Neuronal stem cell (in vitro differentiated cells): ENCODE measurements around the gene XAF1.

Experiments
- DNase-seq: peaks from one replicate; pipeline ENCODE4 v3.0.0-alpha.2; 2013; ENCODE audit warnings: low spot score
- H2AFZ ChIP-seq: one replicate; pipeline ENCODE4 v1.6.1; 2013; ENCODE audit warnings: mild to moderate bottlenecking, low read length, inconsistent platforms
- H2AK5ac ChIP-seq: 2 replicates; pipeline ENCODE4 v1.6.1; 2013; ENCODE audit warnings: low read depth, mild to moderate bottlenecking, inconsistent platforms, low read length, moderate library complexity, mixed read lengths
- H2BK120ac ChIP-seq: 2 replicates; pipeline ENCODE4 v1.6.1; 2013; ENCODE audit warnings: low read depth, mild to moderate bottlenecking, inconsistent platforms, low read length, moderate library complexity, mixed read lengths
- H2BK12ac ChIP-seq: one replicate; pipeline ENCODE4 v1.6.1; 2013; ENCODE audit warnings: low read length, inconsistent platforms
- H2BK15ac ChIP-seq: 2 replicates; pipeline ENCODE4 v1.6.1; 2013; ENCODE audit warnings: mild to moderate bottlenecking, low read length, inconsistent platforms, mixed read lengths
- H2BK5ac ChIP-seq: one replicate; pipeline ENCODE4 v1.6.1; 2013; ENCODE audit warnings: inconsistent platforms, mild to moderate bottlenecking, low read length, moderate library complexity
- H3K14ac ChIP-seq: one replicate; pipeline ENCODE4 v1.6.1; 2013; ENCODE audit warnings: low read length, inconsistent platforms
- H3K18ac ChIP-seq: 2 replicates; pipeline ENCODE4 v1.6.1; 2013; ENCODE audit warnings: low read length, inconsistent platforms
- H3K23ac ChIP-seq: 2 replicates; pipeline ENCODE4 v1.6.1; 2013; ENCODE audit warnings: low read depth, mild to moderate bottlenecking, mixed read lengths, low read length, inconsistent platforms; ENCODE audit not compliant: poor library complexity
- H3K27ac ChIP-seq: replicated peaks from 3 replicates; pipeline ENCODE4 v1.5.1; 2013; ENCODE audit warnings: low read length, inconsistent platforms
- H3K27me3 ChIP-seq, 3 experiments: 2 replicates each; pipeline ENCODE4 v1.6.1; 2013; ENCODE audit warnings: low read length in 3 of 3, mild to moderate bottlenecking in 2 of 3, inconsistent platforms in 1 of 3, low read depth in 1 of 3, mixed read lengths in 1 of 3, moderate library complexity in 1 of 3; ENCODE audit not compliant: control insufficient read depth in 3 of 3, insufficient read depth in 3 of 3
- H3K36me3 ChIP-seq, 2 donors: replicated peaks in 1 of 2; 2 replicates each; pipeline ENCODE4 v1.6.1; 2013; ENCODE audit warnings: low read length in 2 of 2; ENCODE audit not compliant: control insufficient read depth in 2 of 2, insufficient read depth in 2 of 2
- H3K4ac ChIP-seq: 2 replicates; pipeline ENCODE4 v1.6.1; 2013; ENCODE audit warnings: inconsistent platforms, mild to moderate bottlenecking, low read length, moderate library complexity
- H3K4me1 ChIP-seq, 2 donors: 1 replicate in 1 of 2; 2 replicates in 1 of 2; pipeline ENCODE4 v1.6.1; 2013; ENCODE audit warnings: low read length in 2 of 2, low read depth in 1 of 2; ENCODE audit not compliant: control insufficient read depth in 2 of 2, insufficient read depth in 1 of 2
- H3K4me2 ChIP-seq: one replicate; pipeline ENCODE4 v1.6.1; 2013; ENCODE audit warnings: mild to moderate bottlenecking, low read length, inconsistent platforms; ENCODE audit not compliant: insufficient read depth, poor library complexity, severe bottlenecking
- H3K4me3 ChIP-seq, 2 donors: 2 replicates each; pipeline ENCODE4 v1.5.1; 2013; ENCODE audit warnings: low read length in 2 of 2, mild to moderate bottlenecking in 2 of 2, inconsistent platforms in 1 of 2, moderate library complexity in 1 of 2
- H3K79me1 ChIP-seq: one replicate; pipeline ENCODE4 v1.6.1; 2013; ENCODE audit warnings: low read depth, mild to moderate bottlenecking, inconsistent platforms, low read length, moderate library complexity
- H3K9ac ChIP-seq: one replicate; pipeline ENCODE4 v1.6.1; 2013; ENCODE audit warnings: mild to moderate bottlenecking, low read depth, low read length, inconsistent platforms; ENCODE audit not compliant: poor library complexity
- H3K9me3 ChIP-seq, 2 donors: replicated peaks in 1 of 2; 2 replicates each; pipeline versions ENCODE3 to v1.6.1; 2013; ENCODE audit warnings: low read length in 2 of 2, mild to moderate bottlenecking in 2 of 2, inconsistent platforms in 1 of 2, low read depth in 1 of 2, mixed read lengths in 1 of 2, moderate library complexity in 1 of 2; ENCODE audit not compliant: control insufficient read depth in 2 of 2, insufficient read depth in 1 of 2
- H4K8ac ChIP-seq: one replicate; pipeline ENCODE4 v1.6.1; 2013; ENCODE audit warnings: low read depth, mild to moderate bottlenecking, inconsistent platforms, low read length, moderate library complexity
- H4K91ac ChIP-seq: one replicate; pipeline ENCODE4 v1.6.1; 2013; ENCODE audit warnings: low read length, low read depth, mild to moderate bottlenecking, inconsistent platforms; ENCODE audit not compliant: poor library complexity
- WGBS, 2 donors: extraction: QIAGEN DNeasy Blood & Tissue Kit; methylation state at CpG; one replicate each; pipeline ENCODE4 v1.1.7; 2013; ENCODE audit warnings: missing lambda C conversion rate in 2 of 2, mixed read lengths in 1 of 2; ENCODE audit not compliant: insufficient read length in 2 of 2, insufficient replicate concordance in 1 of 2; ENCODE audit errors: extremely low coverage in 2 of 2; 5-methylcytosine and 5-hydroxymethylcytosine counted together

XAF1 gene

DNA sequence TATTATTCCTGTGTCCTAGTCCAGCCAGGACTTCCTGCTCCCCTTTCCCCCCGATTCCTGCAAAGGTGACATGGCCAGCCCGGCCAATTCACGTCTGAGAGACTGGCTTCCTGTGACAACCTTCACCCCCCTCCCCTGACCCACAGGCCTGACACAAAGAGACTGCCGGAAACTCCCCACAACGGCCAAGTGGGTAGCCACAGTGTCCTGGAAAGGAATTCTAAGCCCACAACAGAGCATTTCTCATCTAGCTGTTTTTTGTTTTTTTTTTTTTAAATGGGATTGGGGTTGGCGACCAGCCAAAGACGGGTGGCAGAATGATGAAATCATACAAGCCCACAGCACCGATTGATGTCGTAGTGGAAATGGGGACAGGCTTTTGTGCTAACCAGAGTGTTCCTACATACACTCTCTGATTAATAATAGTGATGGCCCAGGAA, 2.8 kb upstream of the XAF1 start:
- Histone ChIP-seq H3K79me1 (no peaks in the 10 kb centered on the region), H4K8ac (no peak overlapping the region), H3K9me3 (no peaks in the 10 kb centered on the region), H3K36me3 (no peaks in the 10 kb centered on the region), H2AFZ (peak overlapping the region; percentile 78), H3K27me3 (no peaks in the 10 kb centered on the region), H3K18ac (peak overlapping the region; percentile 36), H3K27ac (peak overlapping the region; percentile 59), H3K4me1 (peaks cover 11 to 20% of the 10 kb centered on the region in 2 donors), H2BK5ac (no peak overlapping the region), H3K4me3 (peak overlapping the region in 1 of 2 donors; percentile 26), H3K4ac (no peak overlapping the region), H3K9ac (no peak overlapping the region), H3K14ac (no peak overlapping the region), H2BK12ac (no peak overlapping the region), H2BK120ac (no peak overlapping the region), H3K4me2 (no peak overlapping the region), H2BK15ac (no peak overlapping the region), H2AK5ac (no peak overlapping the region), H3K23ac (no peak overlapping the region), H4K91ac (no peak overlapping the region)
- DNase-seq, result peak; percentile 32
- WGBS, 2 donors, result no CpG with 5 or more reads among the region's 9 CpGs

DNA sequence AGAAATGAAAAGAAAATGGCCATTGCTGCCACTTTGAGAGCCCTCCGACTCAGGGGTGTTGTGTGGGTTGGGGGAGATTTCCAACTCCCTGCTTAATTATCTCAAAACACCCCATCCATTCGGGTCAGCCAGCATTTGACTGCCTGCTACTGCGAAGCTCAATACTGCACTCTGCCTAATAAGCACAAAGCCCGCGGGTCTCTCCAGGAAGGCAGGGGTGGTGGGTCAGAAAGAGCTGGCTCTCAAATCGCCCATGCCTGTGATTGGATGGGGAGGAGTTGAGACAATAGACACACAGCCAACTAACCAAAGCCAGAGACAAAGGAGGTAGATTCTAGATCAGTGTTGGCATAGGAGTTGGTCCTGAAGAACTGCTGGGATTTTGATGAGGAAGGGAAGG, 2.3 kb upstream of the XAF1 start:
- Histone ChIP-seq H2AK5ac (no peak overlapping the region), H4K91ac (no peak overlapping the region), H3K9ac (no peak overlapping the region), H2BK12ac (no peak overlapping the region), H3K9me3 (no peaks in the 10 kb centered on the region), H3K4me2 (no peak overlapping the region), H2BK15ac (no peak overlapping the region), H3K4me1 (peaks cover 11 to 20% of the 10 kb centered on the region in 2 donors), H4K8ac (no peak overlapping the region), H3K36me3 (no peaks in the 10 kb centered on the region), H2BK120ac (no peak overlapping the region), H3K4me3 (no peak overlapping the region), H2AFZ (peak overlapping the region; percentile 78), H3K14ac (no peak overlapping the region), H3K4ac (no peak overlapping the region), H3K79me1 (no peaks in the 10 kb centered on the region), H3K27me3 (no peaks in the 10 kb centered on the region), H3K23ac (no peak overlapping the region), H3K18ac (no peak overlapping the region), H2BK5ac (no peak overlapping the region), H3K27ac (peak overlapping the region; percentile 59)
- peak; percentile 20 for DNase-seq
- no CpG with 5 or more reads among the region's 6 CpGs for WGBS, 2 donors

DNA sequence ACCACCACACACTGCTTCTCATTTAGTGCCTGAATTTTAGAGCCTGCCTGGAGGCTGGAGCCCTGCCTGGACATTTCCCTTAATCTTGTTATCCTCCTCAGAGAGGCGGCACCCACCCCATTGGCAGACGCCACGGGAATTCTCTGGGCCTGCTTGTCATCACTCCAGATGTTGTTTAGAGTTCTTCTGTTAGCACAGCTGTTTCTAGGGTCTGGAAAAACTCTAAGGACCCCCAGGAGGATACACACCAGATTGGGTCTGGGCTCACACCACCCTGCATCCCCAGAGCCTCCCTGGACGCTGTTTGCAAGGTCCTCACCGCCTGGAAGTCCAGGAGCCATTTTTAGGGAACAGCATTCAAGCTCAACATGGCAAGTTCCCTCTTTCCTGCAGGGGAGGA, 565 bp upstream of the XAF1 start:
- H3K23ac ChIP-seq, result no peak overlapping the region
- H2AFZ ChIP-seq, result peak overlapping the region; percentile 74
- no peaks in the 10 kb centered on the region for H3K9me3 ChIP-seq
- H3K79me1 ChIP-seq, result no peaks in the 10 kb centered on the region
- H4K91ac ChIP-seq, result no peak overlapping the region
- H3K18ac ChIP-seq, result peak overlapping the region; percentile 76
- H3K27me3 ChIP-seq, result no peaks in the 10 kb centered on the region
- DNase-seq, result no peak
- H4K8ac ChIP-seq, result no peak overlapping the region
- no peak overlapping the region for H2BK120ac ChIP-seq
- H3K4ac ChIP-seq, result no peak overlapping the region
- H3K4me3 ChIP-seq, result no peak overlapping the region
- no CpG with 5 or more reads among the region's 5 CpGs for WGBS, 2 donors
- no peak overlapping the region for H3K27ac ChIP-seq
- no peak overlapping the region for H2BK12ac ChIP-seq
- no peak overlapping the region for H3K9ac ChIP-seq
- H3K14ac ChIP-seq, result no peak overlapping the region
- no peak overlapping the region for H2BK5ac ChIP-seq
- H3K36me3 ChIP-seq, result no peaks in the 10 kb centered on the region
- H2AK5ac ChIP-seq, result no peak overlapping the region
- H2BK15ac ChIP-seq, result no peak overlapping the region
- peaks cover 11 to 20% of the 10 kb centered on the region in 2 donors for H3K4me1 ChIP-seq
- H3K4me2 ChIP-seq, result no peak overlapping the region

DNA sequence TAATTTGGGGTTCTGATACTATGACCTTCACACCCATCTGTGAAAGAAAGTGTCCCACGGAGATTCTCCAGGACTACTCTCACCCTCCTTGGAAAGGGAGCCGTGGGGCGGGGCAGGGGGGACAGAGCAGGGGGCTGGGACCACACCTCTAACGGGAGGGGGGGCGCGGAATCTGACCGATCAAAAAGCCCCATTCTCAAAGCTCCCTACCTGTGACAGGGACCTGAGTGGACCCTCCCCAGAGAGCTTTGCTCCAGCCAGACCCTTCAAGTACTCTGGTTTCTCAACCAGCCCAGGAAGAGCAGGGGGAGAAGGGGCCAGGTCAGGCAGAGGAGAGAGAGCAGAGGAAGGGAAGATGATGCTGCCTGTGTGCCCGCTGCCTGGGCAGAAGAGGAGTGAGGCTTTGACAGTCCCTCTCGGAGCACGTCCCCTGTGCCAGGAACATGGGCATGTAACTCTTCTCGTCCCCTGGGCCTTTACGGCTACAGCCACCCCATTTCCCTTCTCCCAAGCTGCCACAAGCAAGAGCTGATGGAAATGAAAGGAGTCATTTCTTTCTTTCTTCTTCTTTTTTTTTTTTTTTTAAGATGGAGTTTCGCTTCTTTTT, 682 bp downstream of the XAF1 start:
- no peak for DNase-seq
- no peaks in the 10 kb centered on the region for H3K27me3 ChIP-seq
- H3K36me3 ChIP-seq, result no peaks in the 10 kb centered on the region
- H4K91ac ChIP-seq, result no peak overlapping the region
- H2BK120ac ChIP-seq, result no peak overlapping the region
- H3K23ac ChIP-seq, result no peak overlapping the region
- WGBS, 2 donors, result no CpG with 5 or more reads among the region's 13 CpGs
- no peak overlapping the region for H2BK15ac ChIP-seq
- no peaks in the 10 kb centered on the region for H3K9me3 ChIP-seq
- peaks cover 11 to 23% of the 10 kb centered on the region in 2 donors for H3K4me1 ChIP-seq
- H4K8ac ChIP-seq, result no peak overlapping the region
- H2AFZ ChIP-seq, result peak overlapping the region; percentile 74
- no peak overlapping the region for H3K9ac ChIP-seq
- H3K18ac ChIP-seq, result no peak overlapping the region
- H2AK5ac ChIP-seq, result no peak overlapping the region
- H3K27ac ChIP-seq, result no peak overlapping the region
- no peak overlapping the region for H3K4me3 ChIP-seq
- H3K14ac ChIP-seq, result no peak overlapping the region
- no peaks in the 10 kb centered on the region for H3K79me1 ChIP-seq
- no peak overlapping the region for H2BK12ac ChIP-seq
- H3K4me2 ChIP-seq, result no peak overlapping the region
- H2BK5ac ChIP-seq, result no peak overlapping the region
- H3K4ac ChIP-seq, result no peak overlapping the region
